ENCODE data around the gene RPL36. TPM values are rescaled to one million over a fixed set of nuclear protein-coding genes. Genes with fewer than 3 reads are reported as not detected.

Gene RPL36
- 562 to 1,236 TPM (median 636 TPM) in 3 replicates for polyA plus RNA-seq
- polyA plus RNA-seq (2011; ENCODE audit: low read depth), result 761 TPM
- polyA plus RNA-seq (2011; cell fraction: cytosol; rRNA removed), result 338 and 825 TPM in 2 replicates
- polyA plus RNA-seq (2011; cell fraction: nucleus; rRNA removed), result 144 and 172 TPM in 2 replicates
- 1,437 and 2,095 TPM in 2 replicates for polyA plus RNA-seq (2012; ENCODE audit: low replicate concordance)
- 153 to 368 TPM (median 187 TPM) in 3 replicates for polyA minus RNA-seq
- 1,666 TPM for polyA minus RNA-seq (2011; cell fraction: cytosol; rRNA and poly(A)+ RNA removed)
- 92.1 and 143 TPM in 2 replicates for polyA minus RNA-seq (2011; cell fraction: nucleus; rRNA and poly(A)+ RNA removed)

- Histone ChIP-seq H3K36me3 (ENCODE audit: control insufficient read depth in 2 of 2, extremely low read depth in 1 of 2, insufficient read depth in 2 of 2, low read length in 2 of 2) (peaks cover 12 to 38% of the 10 kb centered on the region in 2 experiments), H3K9ac (ENCODE audit: control insufficient read depth, extremely low read depth, insufficient read depth, low read length) (peak within 1 kb of the TSS; percentile 98), H3K4me3 (ENCODE audit: control insufficient read depth in 2 of 3, extremely low read depth in 1 of 3, insufficient read depth in 2 of 3, low read depth in 1 of 3, low read length in 3 of 3) (peak within 1 kb of the TSS; percentile 81 to 84 (median 82)), H3K4me1 (ENCODE audit: control insufficient read depth, extremely low read depth, insufficient read depth, low read length) (peaks cover 7% of the 10 kb centered on the region), H3K9me3 (ENCODE audit: control insufficient read depth, low read depth, low read length) (no peaks in the 10 kb centered on the region), H3K9me1 (ENCODE audit: control insufficient read depth, extremely low read depth, insufficient read depth, low read length) (no peaks in the 10 kb centered on the region), H3K79me2 (ENCODE audit: control insufficient read depth, insufficient read depth, low read length) (peaks cover 52% of the 10 kb centered on the region), H3K27me3 (ENCODE audit: control insufficient read depth, extremely low read depth, insufficient read depth, low read length) (no peaks in the 10 kb centered on the region), H3K27ac (ENCODE audit: control insufficient read depth, insufficient read depth, low read length) (peak within 1 kb of the TSS; percentile 89), H4K20me1 (ENCODE audit: control insufficient read depth, extremely low read depth, insufficient read depth, low read length) (peaks cover 43% of the 10 kb centered on the region), H2AFZ (ENCODE audit: control insufficient read depth, low read length) (no peak within 1 kb of the TSS), H3K4me2 (ENCODE audit: control insufficient read depth, extremely low read depth, insufficient read depth, low read depth, low read length) (peak within 1 kb of the TSS; percentile 84)
- dilution Hi-C loops (cut with MboI; ENCODE audit: extremely low pct_ligation_motif_present, low sequenced_read_pairs), result no loop called here
- peak; percentile 99 to 100 (median 100) for TF ChIP-seq CTCF (optimal IDR thresholded peaks at IDR 0.05 in 1 of 3, IDR thresholded peaks at IDR 0.05 in 1 of 3, conservative IDR thresholded peaks at IDR 0.05 in 1 of 3; ENCODE audit: extremely low read depth in 1 of 3, insufficient read depth in 2 of 3, low read length in 3 of 3)
- TF ChIP-seq EZH2 (IDR thresholded peaks at IDR 0.05; ENCODE audit: low read length), result no peak
- peak; percentile 80 for DNase-seq (ENCODE audit: low read depth, low spot score)
- no peak for FAIRE-seq
Measured at GRCh38 chr19:5690125-5690954, at the start of gene RPL36. Gene RPL36, plus strand, starts transcription at chr19:5690295. Its CDS starts 213 bp downstream, at chr19:5690508.

DNA sequence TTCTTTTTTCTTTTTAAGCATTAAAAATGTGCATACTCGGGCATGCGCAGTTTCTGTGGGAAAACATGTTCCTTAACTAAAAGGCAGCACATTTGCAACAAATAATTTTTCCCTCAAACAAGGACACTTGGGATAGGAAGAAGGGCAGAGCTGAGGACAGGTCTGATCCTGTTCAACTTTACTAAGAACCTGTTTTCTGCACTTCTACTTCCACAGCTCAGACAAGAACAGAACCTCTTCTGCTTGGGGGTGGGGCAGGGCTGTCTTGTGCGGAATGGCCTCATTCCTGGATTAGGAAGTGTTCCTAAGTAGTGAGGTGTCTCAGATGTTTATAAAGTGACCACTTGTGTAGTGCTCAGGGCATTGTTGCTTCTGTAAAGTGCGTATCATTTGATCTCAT is 48.9 kb upstream of the RPL36 start:
- Histone ChIP-seq H3K4me2 (ENCODE audit: control insufficient read depth, extremely low read depth, insufficient read depth, low read depth, low read length) (peak overlapping the region; percentile 64), H3K9me1 (ENCODE audit: control insufficient read depth, extremely low read depth, insufficient read depth, low read length) (peaks cover 7% of the 10 kb centered on the region), H3K79me2 (ENCODE audit: control insufficient read depth, insufficient read depth, low read length) (peaks cover 93% of the 10 kb centered on the region), H3K36me3 (ENCODE audit: control insufficient read depth in 2 of 2, extremely low read depth in 1 of 2, insufficient read depth in 2 of 2, low read length in 2 of 2) (peaks cover 14 to 29% of the 10 kb centered on the region in 2 experiments), H3K4me3 (ENCODE audit: control insufficient read depth in 2 of 3, extremely low read depth in 1 of 3, insufficient read depth in 2 of 3, low read depth in 1 of 3, low read length in 3 of 3) (no peak overlapping the region), H3K9ac (ENCODE audit: control insufficient read depth, extremely low read depth, insufficient read depth, low read length) (no peak overlapping the region), H3K27ac (ENCODE audit: control insufficient read depth, insufficient read depth, low read length) (peak overlapping the region; percentile 26), H2AFZ (ENCODE audit: control insufficient read depth, low read length) (no peak overlapping the region), H3K9me3 (ENCODE audit: control insufficient read depth, low read depth, low read length) (no peaks in the 10 kb centered on the region), H3K4me1 (ENCODE audit: control insufficient read depth, extremely low read depth, insufficient read depth, low read length) (peaks cover 19% of the 10 kb centered on the region), H3K27me3 (ENCODE audit: control insufficient read depth, extremely low read depth, insufficient read depth, low read length) (no peaks in the 10 kb centered on the region), H4K20me1 (ENCODE audit: control insufficient read depth, extremely low read depth, insufficient read depth, low read length) (peaks cover 30% of the 10 kb centered on the region)
- DNase-seq (ENCODE audit: low read depth, low spot score) (peak; percentile 21), FAIRE-seq (peak; percentile 87)
- dilution Hi-C loops (cut with MboI; ENCODE audit: extremely low pct_ligation_motif_present, low sequenced_read_pairs), result no loop called here
- no peak for TF ChIP-seq EZH2 (IDR thresholded peaks at IDR 0.05; ENCODE audit: low read length)
- TF ChIP-seq CTCF (optimal IDR thresholded peaks at IDR 0.05 in 1 of 3, IDR thresholded peaks at IDR 0.05 in 1 of 3, conservative IDR thresholded peaks at IDR 0.05 in 1 of 3; ENCODE audit: extremely low read depth in 1 of 3, insufficient read depth in 2 of 3, low read length in 3 of 3), result no peak
